22Rv1 (cell line): ENCODE measurements around the gene HSD3B2.

Experiments
- H3K27ac ChIP-seq: fragments of 450-650 bp; 2 replicates; pipeline ENCODE4 v1.5.1; 2017
- ZFX ChIP-seq: fragments of 450-650 bp; IDR thresholded peaks from 2 replicates; pipeline ENCODE4 v1.6.1; 2017; ENCODE audit warnings: antibody characterized with exemption, borderline replicate concordance
- TF ChIP-seq, protein P1 (sequence below): fragments of 450-650 bp; IDR thresholded peaks from 2 replicates; pipeline ENCODE4 v1.5.1; 2017; ENCODE audit warnings: mild to moderate bottlenecking

The HSD3B2 gene

DNA sequence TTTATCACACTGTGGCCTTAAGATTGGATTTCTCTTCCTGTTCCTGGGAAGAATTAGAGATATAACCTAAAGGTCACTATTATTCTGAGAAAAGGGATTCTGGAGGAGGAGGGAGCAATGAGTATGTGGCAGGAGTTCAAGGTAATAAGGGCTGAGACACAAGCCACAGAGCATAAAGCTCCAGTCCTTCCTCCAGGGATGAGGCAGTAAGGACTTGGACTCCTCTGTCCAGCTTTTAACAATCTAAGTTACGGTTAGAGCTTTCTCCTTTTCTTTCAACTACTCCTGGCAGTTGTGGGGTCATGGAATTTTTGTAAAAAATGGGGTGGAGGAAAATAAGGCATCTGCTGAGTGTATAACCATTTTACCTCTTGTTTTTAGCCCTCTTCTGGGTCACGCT is at the start of gene HSD3B2:
Gene HSD3B2, plus strand, starts transcription at position 201 of the 400 bp plus-strand sequence. CDS start 270 bp downstream, outside the sequence.
- H3K27ac ChIP-seq: no peak within 1 kb of the TSS
- TF ChIP-seq ZFX: no peak
- TF ChIP-seq, protein P1, sequence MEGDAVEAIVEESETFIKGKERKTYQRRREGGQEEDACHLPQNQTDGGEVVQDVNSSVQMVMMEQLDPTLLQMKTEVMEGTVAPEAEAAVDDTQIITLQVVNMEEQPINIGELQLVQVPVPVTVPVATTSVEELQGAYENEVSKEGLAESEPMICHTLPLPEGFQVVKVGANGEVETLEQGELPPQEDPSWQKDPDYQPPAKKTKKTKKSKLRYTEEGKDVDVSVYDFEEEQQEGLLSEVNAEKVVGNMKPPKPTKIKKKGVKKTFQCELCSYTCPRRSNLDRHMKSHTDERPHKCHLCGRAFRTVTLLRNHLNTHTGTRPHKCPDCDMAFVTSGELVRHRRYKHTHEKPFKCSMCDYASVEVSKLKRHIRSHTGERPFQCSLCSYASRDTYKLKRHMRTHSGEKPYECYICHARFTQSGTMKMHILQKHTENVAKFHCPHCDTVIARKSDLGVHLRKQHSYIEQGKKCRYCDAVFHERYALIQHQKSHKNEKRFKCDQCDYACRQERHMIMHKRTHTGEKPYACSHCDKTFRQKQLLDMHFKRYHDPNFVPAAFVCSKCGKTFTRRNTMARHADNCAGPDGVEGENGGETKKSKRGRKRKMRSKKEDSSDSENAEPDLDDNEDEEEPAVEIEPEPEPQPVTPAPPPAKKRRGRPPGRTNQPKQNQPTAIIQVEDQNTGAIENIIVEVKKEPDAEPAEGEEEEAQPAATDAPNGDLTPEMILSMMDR: no peak

DNA sequence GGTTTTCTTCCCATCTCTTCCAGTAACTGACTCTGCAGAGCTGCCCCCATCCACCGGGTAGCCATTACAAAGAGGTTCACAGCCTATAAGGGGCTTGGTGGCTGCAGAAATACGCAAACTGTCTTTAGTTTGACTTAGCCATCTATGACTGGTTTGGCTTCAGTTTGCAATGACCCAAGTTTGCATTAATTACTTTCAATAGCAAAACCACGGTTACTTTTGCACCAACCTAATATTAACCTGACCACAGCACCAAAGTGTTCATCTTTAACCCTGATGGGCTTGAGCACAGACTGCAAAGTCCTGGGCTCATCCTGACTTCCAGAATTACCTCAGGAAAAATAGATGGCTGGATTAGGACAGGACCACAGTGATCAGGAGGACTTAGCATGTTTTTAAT is 48.5 kb upstream of the HSD3B2 start:
- TF ChIP-seq, protein P1: no peak
- no peak for TF ChIP-seq ZFX
- H3K27ac ChIP-seq: no peak overlapping the region

DNA sequence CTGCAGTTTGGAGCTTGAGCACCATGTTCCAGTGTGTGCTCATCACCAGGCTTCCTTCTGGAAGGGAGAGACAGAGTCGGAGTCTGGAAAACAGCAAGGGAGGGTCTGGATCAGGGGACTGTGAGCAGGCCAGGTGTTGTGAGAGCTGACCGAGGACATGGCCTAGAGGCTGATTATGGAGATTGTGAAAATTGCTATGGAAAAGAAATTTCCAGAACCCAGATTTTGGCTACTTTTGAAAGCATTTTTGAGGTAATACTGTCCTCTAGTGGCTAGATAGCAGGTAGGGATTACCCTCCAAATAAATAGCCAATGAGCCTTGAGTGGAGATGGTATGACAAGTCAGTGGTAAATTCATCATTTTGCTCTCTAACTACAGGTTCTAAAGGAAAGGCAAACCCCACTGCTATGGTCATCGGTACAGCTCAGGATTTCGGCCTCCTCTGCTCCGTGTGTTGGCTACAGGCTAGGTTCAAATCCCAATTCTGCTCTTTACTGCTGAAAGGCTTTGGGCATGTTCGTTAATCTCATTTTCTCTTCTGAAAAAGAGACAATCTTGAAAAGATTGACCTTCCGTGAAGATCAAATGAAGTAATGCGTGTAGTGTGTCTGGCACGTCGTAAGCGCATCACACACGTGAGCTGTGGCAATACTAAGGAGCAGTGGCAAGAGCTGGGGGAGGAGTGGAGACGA is 47.4 kb upstream of the HSD3B2 start:
- H3K27ac ChIP-seq: no peak overlapping the region
- TF ChIP-seq, protein P1: peak; percentile 85
- TF ChIP-seq ZFX: no peak

DNA sequence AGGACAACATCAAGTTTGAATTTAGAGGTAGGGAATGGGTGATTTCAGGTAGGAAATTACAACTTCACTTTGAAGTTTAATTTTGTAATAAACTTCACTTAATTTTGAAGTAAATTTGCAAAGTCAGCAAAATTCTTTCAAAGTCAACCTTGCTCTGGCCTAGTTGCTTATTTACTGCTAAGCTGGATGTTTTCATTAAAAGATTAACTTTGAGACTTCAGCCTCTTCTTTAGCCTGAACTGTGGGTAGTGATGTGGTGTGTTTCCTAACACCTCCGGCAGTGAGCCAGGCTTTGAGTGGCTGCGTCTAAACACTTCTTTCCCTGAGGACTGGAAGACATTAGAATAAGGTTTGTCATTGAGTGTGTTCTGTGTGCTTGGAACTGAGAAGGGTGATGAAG is 46.4 kb upstream of the HSD3B2 start, which contains the start of gene HAO2:
Gene HAO2, plus strand, starts transcription at position 232 of the 400 bp plus-strand sequence. CDS start 12,301 bp downstream, outside the sequence.
- TF ChIP-seq, protein P1: no peak
- TF ChIP-seq ZFX: no peak
- no peak within 1 kb of the TSS for H3K27ac ChIP-seq

DNA sequence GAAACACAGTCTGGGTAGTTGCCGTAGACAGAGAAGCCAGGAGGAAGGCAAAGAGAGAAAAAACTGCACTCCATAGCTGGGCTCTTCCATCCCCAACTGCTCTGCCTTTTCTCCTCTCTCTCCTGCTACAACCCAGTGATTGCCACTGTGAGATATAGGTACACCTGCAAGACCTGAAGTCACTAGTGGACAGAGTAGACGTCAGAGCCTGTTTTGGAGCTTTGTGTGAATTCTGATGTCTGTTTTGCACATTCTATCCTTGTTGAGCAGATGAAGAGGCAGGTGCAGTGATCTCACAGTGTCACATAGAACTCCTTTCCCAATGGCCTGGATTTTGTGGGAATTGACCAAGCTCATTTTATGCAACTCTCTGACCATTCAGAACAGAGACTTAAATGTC is 44.2 kb upstream of the HSD3B2 start:
- no peak overlapping the region for H3K27ac ChIP-seq
- TF ChIP-seq, protein P1: no peak
- TF ChIP-seq ZFX: no peak

DNA sequence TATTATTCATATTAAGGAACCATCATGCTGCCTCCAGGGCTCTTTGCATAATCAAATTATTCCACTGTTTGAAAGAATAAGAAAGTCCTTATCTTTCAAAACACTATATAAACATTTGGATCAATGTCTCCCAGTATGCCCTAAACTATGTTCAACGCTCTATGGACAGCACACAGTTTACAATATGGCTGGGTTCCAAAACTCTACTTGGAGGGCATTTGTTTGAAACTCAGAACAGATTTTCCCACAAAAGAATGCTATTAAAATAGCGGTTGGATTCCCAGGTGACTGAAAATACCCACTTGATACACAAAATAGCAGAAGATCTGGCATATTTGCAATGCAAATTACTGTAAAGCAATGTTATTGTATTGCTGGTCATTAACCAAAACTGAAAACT is 43.1 kb upstream of the HSD3B2 start:
- no peak for TF ChIP-seq ZFX
- TF ChIP-seq, protein P1: no peak
- H3K27ac ChIP-seq: no peak overlapping the region

DNA sequence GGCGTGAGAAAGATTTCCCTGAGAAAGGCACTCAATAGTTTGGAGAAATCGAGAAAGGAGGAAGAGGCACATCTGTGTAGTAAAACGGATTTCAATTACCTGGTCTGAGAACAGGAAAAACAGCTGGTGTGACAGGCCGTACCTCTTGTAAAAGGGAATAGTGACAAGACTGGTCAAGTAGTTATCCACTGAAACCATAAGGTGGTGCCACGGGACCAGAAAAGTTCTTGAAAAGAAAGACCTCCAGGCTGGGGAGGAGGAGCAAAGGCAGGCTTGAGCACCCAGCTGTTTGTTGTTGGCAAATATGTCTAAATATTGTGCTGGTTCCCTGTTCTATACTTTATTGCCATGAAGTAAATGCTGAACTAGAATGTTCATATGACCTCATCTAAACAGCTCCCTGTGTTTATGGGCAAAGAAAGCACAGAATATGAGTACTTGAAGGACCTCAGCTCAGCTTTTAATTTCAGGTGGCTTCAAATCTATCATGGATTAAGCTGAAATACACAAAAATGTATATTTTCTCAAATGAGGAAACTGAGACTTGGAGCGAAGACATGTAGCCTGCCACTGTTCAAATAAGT is 42.4 kb upstream of the HSD3B2 start:
- H3K27ac ChIP-seq: no peak overlapping the region
- TF ChIP-seq ZFX: no peak
- TF ChIP-seq, protein P1: peak; percentile 72
